Measurements from ENCODE around the gene TRPV4.

DNA sequence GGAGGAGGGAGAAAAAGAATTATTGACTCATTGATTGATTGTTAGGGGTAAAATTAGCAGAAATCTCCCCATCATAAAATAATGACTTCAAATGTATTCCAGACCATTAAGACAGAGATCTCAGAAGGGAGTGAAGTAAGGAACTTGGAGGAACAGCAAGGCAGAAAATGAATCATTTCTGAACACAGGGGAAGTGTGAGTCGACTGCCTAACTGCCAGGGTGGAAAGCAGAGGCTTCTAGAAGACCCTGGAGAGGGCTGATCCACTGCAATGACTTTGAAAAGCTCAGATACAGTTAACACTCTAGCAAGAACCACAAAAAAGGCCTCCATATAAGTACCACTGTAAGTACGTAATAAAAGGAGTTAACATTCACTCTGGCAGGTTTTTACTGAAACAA, 37.5 kb upstream of the TRPV4 start:
- TF ChIP-seq, protein P1, sequence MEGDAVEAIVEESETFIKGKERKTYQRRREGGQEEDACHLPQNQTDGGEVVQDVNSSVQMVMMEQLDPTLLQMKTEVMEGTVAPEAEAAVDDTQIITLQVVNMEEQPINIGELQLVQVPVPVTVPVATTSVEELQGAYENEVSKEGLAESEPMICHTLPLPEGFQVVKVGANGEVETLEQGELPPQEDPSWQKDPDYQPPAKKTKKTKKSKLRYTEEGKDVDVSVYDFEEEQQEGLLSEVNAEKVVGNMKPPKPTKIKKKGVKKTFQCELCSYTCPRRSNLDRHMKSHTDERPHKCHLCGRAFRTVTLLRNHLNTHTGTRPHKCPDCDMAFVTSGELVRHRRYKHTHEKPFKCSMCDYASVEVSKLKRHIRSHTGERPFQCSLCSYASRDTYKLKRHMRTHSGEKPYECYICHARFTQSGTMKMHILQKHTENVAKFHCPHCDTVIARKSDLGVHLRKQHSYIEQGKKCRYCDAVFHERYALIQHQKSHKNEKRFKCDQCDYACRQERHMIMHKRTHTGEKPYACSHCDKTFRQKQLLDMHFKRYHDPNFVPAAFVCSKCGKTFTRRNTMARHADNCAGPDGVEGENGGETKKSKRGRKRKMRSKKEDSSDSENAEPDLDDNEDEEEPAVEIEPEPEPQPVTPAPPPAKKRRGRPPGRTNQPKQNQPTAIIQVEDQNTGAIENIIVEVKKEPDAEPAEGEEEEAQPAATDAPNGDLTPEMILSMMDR (IDR thresholded peaks at IDR 0.05), result no peak
- TF ChIP-seq POLR2A (IDR thresholded peaks at IDR 0.05), result no peak

Measured in uterus (tissue), 2 donors.